HUDEP-2 (cell line): Measurements from ENCODE around the gene MS4A12.
"Not testable (repeated sequence)": the region's sequence is repeated elsewhere in the genome, so short reads cannot be mapped to it uniquely, and the experiment has no call there.

Experiments
- DNase-seq, 76 experiments: peaks; one replicate each; lab custom pipeline; 2025; ENCODE audit not compliant: unreplicated experiment in 76 of 76; lab: John Stamatoyannopoulos, UW

MS4A12 gene, protein sequence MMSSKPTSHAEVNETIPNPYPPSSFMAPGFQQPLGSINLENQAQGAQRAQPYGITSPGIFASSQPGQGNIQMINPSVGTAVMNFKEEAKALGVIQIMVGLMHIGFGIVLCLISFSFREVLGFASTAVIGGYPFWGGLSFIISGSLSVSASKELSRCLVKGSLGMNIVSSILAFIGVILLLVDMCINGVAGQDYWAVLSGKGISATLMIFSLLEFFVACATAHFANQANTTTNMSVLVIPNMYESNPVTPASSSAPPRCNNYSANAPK

GRCh38 chr11:60492488-60493009 lies at the start of gene MS4A12:
Gene MS4A12, plus strand, starts transcription at chr11:60492778. Its CDS starts 4,541 bp downstream, at chr11:60497319.
- DNase-seq: no peak

- DNase-seq: no peak
Observed at GRCh38 chr11:60447070-60447469, 45.5 kb upstream of the MS4A12 start.

GRCh38 chr11:60447846-60448245 lies 44.7 kb upstream of the MS4A12 start:
- no peak for DNase-seq

GRCh38 chr11:60451185-60451584 lies 41.4 kb upstream of the MS4A12 start:
- not testable (repeated sequence) for DNase-seq

- no peak for DNase-seq
Observed at GRCh38 chr11:60454212-60454611, 38.4 kb upstream of the MS4A12 start.

GRCh38 chr11:60455531-60456042 lies 37.0 kb upstream of the MS4A12 start, which contains the start of gene MS4A1:
Gene MS4A1, plus strand, starts transcription at chr11:60455847. Its CDS starts 6,528 bp downstream, at chr11:60462375.
- DNase-seq: no peak

GRCh38 chr11:60457576-60457975 lies 35.0 kb upstream of the MS4A12 start:
- no peak for DNase-seq

GRCh38 chr11:60459345-60459744 lies 33.2 kb upstream of the MS4A12 start:
- no peak for DNase-seq

GRCh38 chr11:60468829-60469228 lies 23.7 kb upstream of the MS4A12 start:
- DNase-seq: no peak

- no peak for DNase-seq
Observed at GRCh38 chr11:60469723-60470122, 22.9 kb upstream of the MS4A12 start.

DNA sequence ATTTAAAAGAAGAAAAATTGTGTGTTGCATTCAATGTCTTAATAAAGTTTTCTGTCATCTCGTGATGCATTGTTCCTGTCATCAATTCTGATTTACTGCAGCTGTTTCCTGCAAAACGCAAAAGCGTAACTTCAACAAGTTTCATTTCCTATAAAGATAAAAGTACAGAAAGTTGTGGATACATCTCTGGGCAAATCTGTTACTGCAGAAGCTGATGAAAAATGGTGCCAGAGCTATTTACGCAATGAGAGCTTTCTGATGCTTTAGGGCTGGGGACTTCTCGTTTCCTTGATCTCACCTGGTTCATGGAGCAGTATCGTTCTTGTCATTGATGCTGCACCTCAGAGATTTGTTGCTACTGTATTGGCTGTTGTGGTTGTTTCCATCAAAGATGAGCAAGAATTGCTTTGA lies 15.5 kb upstream of the MS4A12 start:
- DNase-seq: no peak

- DNase-seq: peak in 5 of 76 experiments; percentile 0 to 18 (median 7)
Observed at GRCh38 chr11:60482361-60482760, 10.2 kb upstream of the MS4A12 start.

GRCh38 chr11:60485987-60486386 lies 6.6 kb upstream of the MS4A12 start:
- peak in 1 of 76 experiments; percentile 21 for DNase-seq

DNA sequence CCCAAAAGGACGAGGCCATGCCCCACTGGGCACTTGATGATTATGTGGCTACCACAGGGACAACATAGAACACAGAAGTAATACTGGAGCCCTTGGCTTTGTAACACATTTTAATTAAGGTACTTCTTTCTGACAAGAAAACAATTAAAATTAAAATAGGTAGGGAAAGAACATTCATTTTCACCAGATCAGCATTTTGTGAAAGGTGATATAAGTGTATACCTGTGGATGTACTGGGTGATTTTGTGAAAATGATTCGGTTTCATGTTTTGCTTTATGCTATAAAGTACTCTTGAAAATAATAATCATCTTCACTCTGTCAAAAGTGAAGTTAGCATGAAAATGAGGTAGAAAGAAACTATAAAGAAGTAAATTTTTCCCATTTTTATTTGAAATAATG lies 876 bp downstream of the MS4A12 start:
- DNase-seq: no peak

DNA sequence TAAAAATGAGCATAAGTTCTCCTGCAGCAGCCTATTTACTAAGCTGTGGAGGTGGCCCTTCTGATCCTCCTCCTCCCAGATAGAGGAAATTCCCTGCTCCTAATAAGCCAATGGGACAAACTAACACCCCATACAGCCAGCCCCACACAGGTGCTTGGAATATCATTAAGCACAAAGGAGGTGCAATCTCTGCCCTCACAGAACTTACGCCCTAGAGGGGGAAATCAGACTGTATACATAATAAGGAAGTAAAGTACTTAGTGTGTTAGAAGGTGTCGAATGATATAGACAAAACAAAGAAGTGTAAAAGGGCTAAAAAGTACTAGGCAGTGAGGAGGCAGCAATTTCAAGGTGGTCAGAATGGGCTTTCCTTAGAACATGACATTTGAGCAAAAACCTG lies 5.8 kb downstream of the MS4A12 start:
- DNase-seq: no peak

GRCh38 chr11:60498853-60499252 lies 6.3 kb downstream of the MS4A12 start:
- DNase-seq: no peak

DNA sequence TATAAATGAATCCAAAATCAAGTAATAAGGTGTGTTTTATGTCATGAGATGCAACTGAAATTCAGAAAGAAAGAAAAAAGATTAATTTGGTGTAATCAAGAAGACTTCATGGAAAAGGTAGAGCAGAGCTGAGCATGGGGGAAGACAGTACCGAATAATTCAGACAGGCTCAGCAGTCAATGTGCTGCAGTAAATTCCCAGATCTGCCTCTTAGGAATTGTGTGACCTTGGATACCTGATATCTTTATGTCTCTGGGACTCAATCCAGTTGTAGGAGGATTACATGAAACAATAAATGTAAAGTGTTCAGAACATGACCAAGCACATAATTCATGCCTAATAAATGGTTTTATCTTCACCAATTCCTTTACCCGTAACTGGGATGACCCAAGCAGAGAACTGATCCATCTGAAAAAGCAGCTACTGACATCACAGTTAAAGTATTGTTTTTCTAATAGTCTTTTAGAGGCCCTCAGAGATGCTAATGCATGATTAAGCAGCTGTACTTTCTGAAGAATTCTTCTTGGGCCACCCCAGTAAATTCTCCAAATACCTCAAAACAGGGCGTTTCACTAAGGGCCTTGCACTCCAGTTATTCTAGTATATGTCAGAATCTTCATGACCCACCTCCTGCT lies 7.8 kb downstream of the MS4A12 start:
- DNase-seq: no peak

GRCh38 chr11:60502221-60502775 lies 9.7 kb downstream of the MS4A12 start:
- DNase-seq: no peak

DNA sequence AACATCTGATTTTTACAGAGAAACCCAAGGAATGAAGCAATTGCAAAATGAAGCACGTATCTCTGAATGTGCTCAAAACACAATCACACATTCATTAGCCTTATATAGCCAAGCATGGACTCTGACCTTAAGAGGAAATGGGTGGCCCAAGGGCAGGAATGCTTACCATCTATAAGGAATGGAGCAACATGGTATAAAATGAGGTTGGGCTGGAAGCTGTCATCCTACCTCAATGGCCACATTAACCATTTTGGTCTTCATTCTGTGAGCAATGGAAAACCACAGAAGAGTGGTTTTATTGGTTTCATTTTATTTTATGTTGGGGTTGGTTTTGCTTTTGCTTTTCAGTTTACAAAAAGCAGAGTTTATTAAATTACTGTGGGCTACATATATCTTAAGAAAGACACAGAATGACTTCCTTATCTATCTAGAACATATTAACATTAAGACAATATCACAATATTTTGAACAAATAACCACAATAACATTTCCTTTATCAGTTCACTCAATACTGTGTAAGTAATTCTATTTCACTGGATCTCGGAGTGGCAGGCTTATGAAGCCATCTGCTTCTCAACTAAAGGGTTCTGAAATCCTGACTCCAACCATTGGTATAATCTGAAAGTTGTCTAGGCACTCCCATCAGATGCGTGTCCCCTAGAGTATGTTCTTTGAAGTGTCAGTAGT lies 11.8 kb downstream of the MS4A12 start:
- DNase-seq: no peak

DNA sequence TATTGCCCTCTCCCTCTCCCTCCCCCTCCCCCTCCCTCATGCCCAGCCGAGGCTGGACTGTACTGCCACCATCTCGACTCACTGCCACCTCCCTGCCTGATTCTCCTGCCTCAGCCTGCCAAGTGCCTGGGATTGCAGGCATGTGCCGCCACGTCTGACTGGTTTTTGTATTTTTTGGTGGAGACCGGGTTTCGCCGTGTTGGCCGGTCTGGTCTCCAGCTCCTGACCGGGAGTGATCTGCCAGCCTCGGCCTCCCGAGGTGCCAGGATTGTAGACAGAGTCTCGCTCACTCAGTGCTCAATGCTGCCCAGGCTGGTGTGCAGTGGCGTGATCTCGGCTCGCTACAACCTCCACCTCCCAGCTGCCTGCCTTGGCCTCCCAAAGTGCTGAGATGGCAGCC lies 17.0 kb downstream of the MS4A12 start:
- DNase-seq: not testable (repeated sequence)

DNA sequence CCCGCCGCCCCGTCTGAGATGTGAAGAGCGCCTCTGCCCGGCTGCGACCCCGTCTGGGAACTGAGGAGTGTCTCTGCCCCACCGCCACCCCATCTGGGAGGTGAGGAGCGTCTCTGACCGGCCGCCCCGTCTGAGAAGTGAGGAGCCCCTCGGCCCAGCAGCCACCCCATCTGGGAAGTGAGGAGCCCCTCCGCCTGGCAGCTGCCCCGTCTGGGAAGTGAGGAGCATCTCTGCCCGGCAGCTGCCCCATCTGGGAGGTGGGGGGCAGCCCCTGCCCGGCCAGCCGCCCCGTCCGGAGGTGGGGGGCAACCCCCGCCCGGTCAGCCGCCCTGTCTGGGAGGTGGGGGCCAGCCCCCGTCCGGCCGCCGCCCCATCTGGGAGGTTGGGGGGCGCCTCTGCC lies 17.6 kb downstream of the MS4A12 start:
- not testable (repeated sequence) for DNase-seq
